GM18507 (cell line): ENCODE measurements around the gene SPAG6.

Experiments used
- DNase-seq: peaks from one replicate; pipeline ENCODE4 v3.0.0; 2011; ENCODE audit warnings: low read depth; ENCODE audit not compliant: insufficient read length; ENCODE audit errors: extremely low spot score
- FAIRE-seq: peaks from 2 replicates; lab custom pipeline; 2011; peaks lifted over from hg19 to GRCh38; lab: Jason Lieb, UNC

Gene SPAG6

GRCh38 chr10:22420787-22421517 lies 75.7 kb downstream of the SPAG6 start:
- FAIRE-seq (peak; percentile 24), DNase-seq (no peak)

- no peak for DNase-seq
- no peak for FAIRE-seq
Measured at GRCh38 chr10:22426653-22427052, 81.4 kb downstream of the SPAG6 start.

GRCh38 chr10:22427101-22427500 lies 81.8 kb downstream of the SPAG6 start:
- no peak for DNase-seq
- no peak for FAIRE-seq

GRCh38 chr10:22427890-22428571 lies 82.7 kb downstream of the SPAG6 start:
- FAIRE-seq (no peak), DNase-seq (no peak)

GRCh38 chr10:22429146-22429545 lies 83.8 kb downstream of the SPAG6 start:
- FAIRE-seq (no peak), DNase-seq (no peak)

- no peak for DNase-seq
- peak; percentile 5 for FAIRE-seq
Measured at GRCh38 chr10:22429981-22430421, 84.7 kb downstream of the SPAG6 start.

- no peak for DNase-seq
- no peak for FAIRE-seq
Measured at GRCh38 chr10:22433875-22434274, 88.6 kb downstream of the SPAG6 start.

GRCh38 chr10:22434521-22434920 lies 89.2 kb downstream of the SPAG6 start:
- DNase-seq: no peak
- FAIRE-seq: no peak

GRCh38 chr10:22435650-22436049 lies 90.4 kb downstream of the SPAG6 start:
- FAIRE-seq: no peak
- no peak for DNase-seq

GRCh38 chr10:22436526-22436892 lies 91.2 kb downstream of the SPAG6 start:
- no peak for DNase-seq

GRCh38 chr10:22436893-22437619 lies 91.8 kb downstream of the SPAG6 start:
- peak; percentile 81 for FAIRE-seq

More at GRCh38 chr10:22436526-22436892, 91.2 kb downstream of the SPAG6 start:
- no peak for FAIRE-seq

GRCh38 chr10:22437620-22438588 lies 92.6 kb downstream of the SPAG6 start:
- DNase-seq (no peak), FAIRE-seq (peak; percentile 63)

More at GRCh38 chr10:22436893-22437619, 91.8 kb downstream of the SPAG6 start:
- peak; percentile 64 for DNase-seq

GRCh38 chr10:22438711-22439110 lies 93.4 kb downstream of the SPAG6 start:
- DNase-seq: no peak
- FAIRE-seq: no peak

GRCh38 chr10:22442063-22442462 lies 96.8 kb downstream of the SPAG6 start:
- DNase-seq (no peak), FAIRE-seq (no peak)

- no peak for FAIRE-seq
- DNase-seq: no peak
Measured at GRCh38 chr10:22442468-22442867, 97.2 kb downstream of the SPAG6 start.

GRCh38 chr10:22443175-22443901 lies 98.0 kb downstream of the SPAG6 start:
- peak; percentile 45 for FAIRE-seq
- DNase-seq: no peak

GRCh38 chr10:22444219-22444788 lies 99.0 kb downstream of the SPAG6 start:
- FAIRE-seq (no peak), DNase-seq (no peak)

- no peak for DNase-seq
- FAIRE-seq: no peak
Measured at GRCh38 chr10:22445495-22445894, 100.2 kb downstream of the SPAG6 start.
